Epithelial cell of proximal tubule (primary cell): ENCODE data around the gene CABLES1. TPM values are rescaled to one million over a fixed set of nuclear protein-coding genes. Genes with fewer than 3 reads are reported as not detected.
A peak's percentile ranks its signal among the peaks of the same experiment; 100 is the strongest.

ENCODE experiments used
- DNase-seq: peaks from one replicate; pipeline ENCODE4 v3.0.0-alpha.2; 2011; ENCODE audit warnings: low read depth
- H3K4me3 ChIP-seq: 2 replicates; pipeline ENCODE4 v1.5.1; 2011; ENCODE audit warnings: low read depth, mild to moderate bottlenecking, low read length
- CTCF ChIP-seq: conservative IDR thresholded peaks from 2 replicates; pipeline ENCODE4 v1.5.1; 2012; ENCODE audit warnings: low read depth, mild to moderate bottlenecking, low read length
- total RNA-seq: library from RNA; depleted of rRNA; stranded (reverse); fragments of >200 nt; gene quantifications from 2 replicates; pipeline ENCODE4 v1.2.3, GENCODE V29; 2015

The CABLES1 gene
- total RNA-seq, 1 donor from 2014 or later, result 6.1 TPM

GRCh38 chr18:23159344-23159743 is 24.1 kb downstream of the CABLES1 start:
- no peak for TF ChIP-seq CTCF
- peak; percentile 54 for DNase-seq
- peak overlapping the region; percentile 20 for H3K4me3 ChIP-seq

- DNase-seq, result no peak
- no peak overlapping the region for H3K4me3 ChIP-seq
- TF ChIP-seq CTCF, result no peak
Measured at GRCh38 chr18:23162473-23162872, 27.2 kb downstream of the CABLES1 start.

GRCh38 chr18:23163786-23164533 is 28.7 kb downstream of the CABLES1 start:
- TF ChIP-seq CTCF, result no peak
- no peak overlapping the region for H3K4me3 ChIP-seq
- no peak for DNase-seq

- no peak for DNase-seq
- no peak overlapping the region for H3K4me3 ChIP-seq
- TF ChIP-seq CTCF, result no peak
Measured at GRCh38 chr18:23165271-23166068, 30.2 kb downstream of the CABLES1 start.

- H3K4me3 ChIP-seq, result no peak overlapping the region
- DNase-seq, result no peak
- no peak for TF ChIP-seq CTCF
Measured at GRCh38 chr18:23166891-23167541, 31.7 kb downstream of the CABLES1 start.

- no peak overlapping the region for H3K4me3 ChIP-seq
- no peak for TF ChIP-seq CTCF
- DNase-seq, result no peak
Measured at GRCh38 chr18:23169673-23170044, 34.4 kb downstream of the CABLES1 start.
